GM21717 (cell line): ENCODE measurements around the gene HOXB1.
"Not testable (repeated sequence)": the region's sequence is repeated elsewhere in the genome, so short reads cannot be mapped to it uniquely, and the experiment has no call there.

Experiments
- ATAC-seq: cut with Tn5 transposase; IDR thresholded peaks from one replicate; pipeline ENCODE4 v1.9.1; 2021; ENCODE audit warnings: mild to moderate bottlenecking, moderate library complexity; ENCODE audit not compliant: unreplicated experiment

HOXB1 gene

GRCh38 chr17:48544349-48545021, 13.7 kb upstream of the HOXB1 start:
- ATAC-seq = no peak

- ATAC-seq = no peak
Measured at GRCh38 chr17:48543854-48544348, 13.1 kb upstream of the HOXB1 start.

- no peak for ATAC-seq
Measured at GRCh38 chr17:48543107-48543853, 12.5 kb upstream of the HOXB1 start.

- ATAC-seq = no peak
Measured at GRCh38 chr17:48542698-48543106, 11.9 kb upstream of the HOXB1 start.

GRCh38 chr17:48542114-48542656, 11.4 kb upstream of the HOXB1 start:
- ATAC-seq = no peak

GRCh38 chr17:48541577-48542113, 10.8 kb upstream of the HOXB1 start:
- no peak for ATAC-seq

GRCh38 chr17:48541036-48541576, 10.3 kb upstream of the HOXB1 start:
- ATAC-seq = no peak

- no peak for ATAC-seq
Measured at GRCh38 chr17:48540213-48540612, 9.4 kb upstream of the HOXB1 start.

- ATAC-seq = no peak
Measured at GRCh38 chr17:48539177-48539576, 8.4 kb upstream of the HOXB1 start.

- no peak for ATAC-seq
Measured at GRCh38 chr17:48537316-48537715, 6.5 kb upstream of the HOXB1 start.

- not testable (repeated sequence) for ATAC-seq
Measured at GRCh38 chr17:48535793-48536559, 5.2 kb upstream of the HOXB1 start.

GRCh38 chr17:48532261-48532660, 1.4 kb upstream of the HOXB1 start:
- no peak for ATAC-seq

- no peak for ATAC-seq
Measured at GRCh38 chr17:48530208-48530886, 464 bp downstream of the HOXB1 start.

GRCh38 chr17:48529683-48530009, 1.2 kb downstream of the HOXB1 start:
- ATAC-seq = no peak

- ATAC-seq = no peak
Measured at GRCh38 chr17:48528936-48529682, 1.7 kb downstream of the HOXB1 start.

- no peak for ATAC-seq
Measured at GRCh38 chr17:48528153-48528935, 2.5 kb downstream of the HOXB1 start.

GRCh38 chr17:48527547-48527932, 3.3 kb downstream of the HOXB1 start:
- ATAC-seq = no peak

- ATAC-seq = no peak
Measured at GRCh38 chr17:48526608-48527546, 3.9 kb downstream of the HOXB1 start.
